PC-9 (cell line): ENCODE data around the gene SERPINE1.

Experiments
- CTCF ChIP-seq: fragments of 200-600 bp; sonication (generic); conservative IDR thresholded peaks from 2 replicates; pipeline ENCODE4 v1.6.1; 2017; ENCODE audit warnings: mixed run types, antibody characterized with exemption, mild to moderate bottlenecking, moderate library complexity
- EZH2 ChIP-seq: fragments of 200-600 bp; sonication (generic); IDR thresholded peaks from 2 replicates; pipeline ENCODE4 v1.8.0; 2017; ENCODE audit warnings: antibody characterized with exemption, low read depth

GRCh38 chr7:101133621-101134398, 6.9 kb downstream of the SERPINE1 start:
- no peak for TF ChIP-seq CTCF
- TF ChIP-seq EZH2: no peak
